Neutrophil (primary cell): ENCODE data around the gene ZNF581.

Experiments used
- H3K27ac ChIP-seq: fragments of 200-600 bp; sonication (generic); 2 replicates; pipeline ENCODE4 v1.5.1; 2016; ENCODE audit warnings: mild to moderate bottlenecking, moderate library complexity
- H3K27me3 ChIP-seq: fragments of 200-600 bp; sonication (generic); 2 replicates; pipeline ENCODE4 v1.6.0; 2016; ENCODE audit warnings: mild to moderate bottlenecking
- H3K36me3 ChIP-seq: fragments of 200-600 bp; sonication (generic); 2 replicates; pipeline ENCODE4 v1.5.1; 2017
- H3K4me1 ChIP-seq, 2 experiments: fragments of 200-600 bp in 1 of 2; sonication (generic) in 1 of 2; 1 replicate in 1 of 2; 2 replicates in 1 of 2; pipeline versions ENCODE4 v1.5.1 to v1.6.1; 2013 to 2016; ENCODE audit warnings: low read depth in 1 of 2, low read length in 1 of 2, mild to moderate bottlenecking in 1 of 2, moderate library complexity in 1 of 2; ENCODE audit not compliant: control insufficient read depth in 1 of 2, insufficient read depth in 1 of 2
- H3K4me3 ChIP-seq, 2 experiments: fragments of 200-600 bp in 1 of 2; sonication (generic) in 1 of 2; 1 replicate in 1 of 2; 2 replicates in 1 of 2; pipeline ENCODE4 v1.5.1; 2013 to 2016; ENCODE audit warnings: low read depth in 1 of 2, low read length in 1 of 2, mild to moderate bottlenecking in 1 of 2, moderate library complexity in 1 of 2
- H3K9me3 ChIP-seq: fragments of 200-600 bp; sonication (generic); 2 replicates; pipeline ENCODE4 v1.5.1; 2016
- CTCF ChIP-seq: fragments of 200-600 bp; sonication (generic); IDR thresholded peaks from 2 replicates; pipeline ENCODE4 v1.5.1; 2016; ENCODE audit warnings: antibody characterized with exemption

The ZNF581 gene

GRCh38 chr19:55674841-55675660 is 31.6 kb downstream of the ZNF581 start, which contains the start of gene EPN1:
TSS of gene EPN1 (plus strand) at chr19:55675226. CDS start at chr19:55678628, 3,402 bp downstream.
- H3K36me3 ChIP-seq, result peaks cover 52% of the 10 kb centered on the region
- peaks cover 35% of the 10 kb centered on the region in 2 experiments for H3K4me1 ChIP-seq
- TF ChIP-seq CTCF, result peak; percentile 13
- H3K27me3 ChIP-seq, result no peaks in the 10 kb centered on the region
- H3K9me3 ChIP-seq, result no peaks in the 10 kb centered on the region
- H3K27ac ChIP-seq, result peak within 1 kb of the TSS; percentile 95
- H3K4me3 ChIP-seq, result peak within 1 kb of the TSS; percentile 78 to 81

- no peaks in the 10 kb centered on the region for H3K9me3 ChIP-seq
- H3K27ac ChIP-seq, result peak overlapping the region; percentile 95
- H3K4me3 ChIP-seq, result peak overlapping the region; percentile 78 to 81
- TF ChIP-seq CTCF, result no peak
- H3K27me3 ChIP-seq, result no peaks in the 10 kb centered on the region
- H3K4me1 ChIP-seq, result peaks cover 35% of the 10 kb centered on the region in 2 experiments
- H3K36me3 ChIP-seq, result peaks cover 52% of the 10 kb centered on the region
Observed at GRCh38 chr19:55675661-55676354, 32.4 kb downstream of the ZNF581 start.

- TF ChIP-seq CTCF, result no peak
- peaks cover 35% of the 10 kb centered on the region in 2 experiments for H3K4me1 ChIP-seq
- H3K4me3 ChIP-seq, result peak overlapping the region; percentile 78 to 81
- no peaks in the 10 kb centered on the region for H3K9me3 ChIP-seq
- H3K27ac ChIP-seq, result no peak overlapping the region
- H3K27me3 ChIP-seq, result no peaks in the 10 kb centered on the region
- peaks cover 52% of the 10 kb centered on the region for H3K36me3 ChIP-seq
Observed at GRCh38 chr19:55676383-55676782, 32.9 kb downstream of the ZNF581 start.

GRCh38 chr19:55676889-55677505 is 33.5 kb downstream of the ZNF581 start:
- peak overlapping the region in 1 of 2 experiments; percentile 7 for H3K4me3 ChIP-seq
- peaks cover 35% of the 10 kb centered on the region in 2 experiments for H3K4me1 ChIP-seq
- no peak overlapping the region for H3K27ac ChIP-seq

More at GRCh38 chr19:55676889-55677505, 33.5 kb downstream of the ZNF581 start:
- Histone ChIP-seq H3K9me3 (no peaks in the 10 kb centered on the region), H3K36me3 (peaks cover 51% of the 10 kb centered on the region), H3K27me3 (no peaks in the 10 kb centered on the region)
- TF ChIP-seq CTCF, result no peak
